Measurements from ENCODE around the gene BCAS3.
"Not testable (repeated sequence)": the region's sequence is repeated elsewhere in the genome, so short reads cannot be mapped to it uniquely, and the experiment has no call there.

The BCAS3 gene

GRCh38 chr17:60941571-60941970 is 263.9 kb downstream of the BCAS3 start:
- DNase-seq: no peak

- no peak for DNase-seq
These were observed 267.1 kb downstream of the BCAS3 start for GRCh38 chr17:60944751-60945150.

GRCh38 chr17:60947100-60947499 is 269.4 kb downstream of the BCAS3 start:
- DNase-seq: no peak

- DNase-seq: no peak
These were observed 269.9 kb downstream of the BCAS3 start for GRCh38 chr17:60947543-60947942.

- no peak for DNase-seq
These were observed 275.1 kb downstream of the BCAS3 start for GRCh38 chr17:60952747-60953146.

GRCh38 chr17:60959011-60959410 is 281.4 kb downstream of the BCAS3 start:
- no peak for DNase-seq

- no peak for DNase-seq
These were observed 282.0 kb downstream of the BCAS3 start for GRCh38 chr17:60959696-60960095.

- DNase-seq: no peak
These were observed 282.9 kb downstream of the BCAS3 start for GRCh38 chr17:60960398-60961065.

- DNase-seq: no peak
These were observed 286.5 kb downstream of the BCAS3 start for GRCh38 chr17:60964160-60964559.

GRCh38 chr17:60968266-60968665 is 290.6 kb downstream of the BCAS3 start:
- DNase-seq: no peak

GRCh38 chr17:60969500-60970037 is 291.9 kb downstream of the BCAS3 start:
- DNase-seq: no peak

- DNase-seq: no peak
These were observed 293.1 kb downstream of the BCAS3 start for GRCh38 chr17:60970741-60971140.

GRCh38 chr17:60971515-60972369 is 294.1 kb downstream of the BCAS3 start:
- no peak for DNase-seq

GRCh38 chr17:60976861-60977260 is 299.2 kb downstream of the BCAS3 start:
- DNase-seq: not testable (repeated sequence)

GRCh38 chr17:60989379-60989778 is 311.7 kb downstream of the BCAS3 start:
- no peak for DNase-seq

GRCh38 chr17:60989846-60990245 is 312.2 kb downstream of the BCAS3 start:
- no peak for DNase-seq

GRCh38 chr17:60993497-60993896 is 315.8 kb downstream of the BCAS3 start:
- no peak for DNase-seq

GRCh38 chr17:60995680-60996079 is 318.0 kb downstream of the BCAS3 start:
- DNase-seq: no peak

GRCh38 chr17:61000911-61001310 is 323.3 kb downstream of the BCAS3 start:
- DNase-seq: no peak

- no peak for DNase-seq
These were observed 324.7 kb downstream of the BCAS3 start for GRCh38 chr17:61002316-61002736.

- no peak for DNase-seq
These were observed 327.7 kb downstream of the BCAS3 start for GRCh38 chr17:61005358-61005757.

GRCh38 chr17:61005958-61006357 is 328.3 kb downstream of the BCAS3 start:
- not testable (repeated sequence) for DNase-seq

- no peak for DNase-seq
These were observed 330.3 kb downstream of the BCAS3 start for GRCh38 chr17:61007980-61008379.

GRCh38 chr17:61009663-61010062 is 332.0 kb downstream of the BCAS3 start:
- DNase-seq: no peak

Measured in effector CD8-positive, alpha-beta T cell (primary cell).